ENCODE results near the gene SYVN1.

Gene SYVN1

DNA sequence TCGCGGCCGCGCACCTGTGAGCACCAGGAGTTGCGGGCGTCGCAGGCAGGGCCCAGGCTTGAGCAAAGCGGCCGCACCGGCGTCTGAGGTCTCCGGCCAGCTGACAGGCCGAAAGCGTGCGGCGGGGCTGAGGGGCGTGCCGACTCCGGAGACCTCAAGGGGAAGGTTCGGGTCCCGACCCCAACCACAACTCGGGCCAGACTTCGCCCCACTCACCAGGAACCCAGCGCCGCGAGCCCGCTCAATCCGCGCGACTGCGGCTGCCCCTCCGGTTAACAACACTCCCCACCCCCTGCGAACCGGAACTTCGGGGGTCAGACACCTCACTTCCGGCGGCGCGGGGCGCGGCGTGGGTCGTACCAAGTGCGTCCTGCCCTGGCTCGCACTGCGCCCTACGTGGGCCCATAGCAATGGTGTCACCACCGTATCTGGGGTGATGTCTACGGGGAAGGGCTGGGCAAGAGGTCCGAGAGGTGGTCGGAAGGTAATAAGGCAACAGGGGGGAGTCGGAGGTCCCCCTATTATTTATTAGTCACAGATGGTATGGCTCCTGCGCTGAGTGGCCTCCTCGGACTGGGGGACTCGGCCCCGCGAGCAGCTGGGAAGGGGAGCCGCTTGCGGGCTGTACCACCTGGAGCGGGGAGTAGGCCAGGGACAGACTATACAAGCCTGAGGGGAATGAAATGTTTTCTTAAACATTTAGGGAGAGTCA is at the start of gene SYVN1:
Gene SYVN1 (minus strand): TSS at position 280 of the 712 bp plus-strand sequence. CDS start 918 bp downstream, outside the sequence.
- DNase-seq: peak; percentile 93

- no peak for DNase-seq
These were observed 49.0 kb upstream of the SYVN1 start for GRCh38 chr11:65183201-65183891.

DNA sequence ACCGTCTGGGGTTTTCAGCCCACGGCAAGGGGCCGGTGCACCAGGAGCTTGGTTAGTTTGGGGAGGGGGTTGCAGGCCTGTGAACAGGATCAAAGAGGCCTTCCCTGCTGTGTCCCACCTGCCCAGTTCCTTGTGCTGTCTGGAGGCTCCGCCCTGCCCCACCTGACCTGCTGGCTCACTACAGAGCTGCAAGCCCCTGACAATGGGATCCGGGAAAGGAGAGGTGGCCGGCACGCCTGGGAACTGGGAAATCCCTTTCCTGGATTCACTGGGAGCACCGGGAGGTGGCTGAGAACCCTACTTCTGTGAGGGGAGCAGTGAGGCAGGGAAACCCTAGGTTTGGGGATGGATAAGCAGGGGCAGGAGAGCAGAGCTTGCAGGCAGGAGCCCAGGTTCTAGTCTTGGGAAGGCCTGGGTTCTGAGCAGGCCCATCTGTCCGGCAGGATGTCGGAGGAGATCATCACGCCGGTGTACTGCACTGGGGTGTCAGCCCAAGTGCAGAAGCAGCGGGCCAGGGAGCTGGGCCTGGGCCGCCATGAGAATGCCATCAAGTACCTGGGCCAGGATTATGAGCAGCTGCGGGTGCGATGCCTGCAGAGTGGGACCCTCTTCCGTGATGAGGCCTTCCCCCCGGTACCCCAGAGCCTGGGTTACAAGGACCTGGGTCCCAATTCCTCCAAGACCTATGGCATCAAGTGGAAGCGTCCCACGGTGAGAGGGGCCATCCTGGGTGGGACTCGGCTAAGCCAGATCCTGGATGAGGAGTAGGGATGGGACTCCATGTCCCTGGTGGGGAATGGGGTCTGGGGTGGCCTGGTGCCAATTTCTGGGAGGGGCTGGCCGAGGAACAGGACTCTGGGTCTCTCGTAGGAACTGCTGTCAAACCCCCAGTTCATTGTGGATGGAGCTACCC is 48.2 kb upstream of the SYVN1 start:
- peak; percentile 82 for DNase-seq

DNA sequence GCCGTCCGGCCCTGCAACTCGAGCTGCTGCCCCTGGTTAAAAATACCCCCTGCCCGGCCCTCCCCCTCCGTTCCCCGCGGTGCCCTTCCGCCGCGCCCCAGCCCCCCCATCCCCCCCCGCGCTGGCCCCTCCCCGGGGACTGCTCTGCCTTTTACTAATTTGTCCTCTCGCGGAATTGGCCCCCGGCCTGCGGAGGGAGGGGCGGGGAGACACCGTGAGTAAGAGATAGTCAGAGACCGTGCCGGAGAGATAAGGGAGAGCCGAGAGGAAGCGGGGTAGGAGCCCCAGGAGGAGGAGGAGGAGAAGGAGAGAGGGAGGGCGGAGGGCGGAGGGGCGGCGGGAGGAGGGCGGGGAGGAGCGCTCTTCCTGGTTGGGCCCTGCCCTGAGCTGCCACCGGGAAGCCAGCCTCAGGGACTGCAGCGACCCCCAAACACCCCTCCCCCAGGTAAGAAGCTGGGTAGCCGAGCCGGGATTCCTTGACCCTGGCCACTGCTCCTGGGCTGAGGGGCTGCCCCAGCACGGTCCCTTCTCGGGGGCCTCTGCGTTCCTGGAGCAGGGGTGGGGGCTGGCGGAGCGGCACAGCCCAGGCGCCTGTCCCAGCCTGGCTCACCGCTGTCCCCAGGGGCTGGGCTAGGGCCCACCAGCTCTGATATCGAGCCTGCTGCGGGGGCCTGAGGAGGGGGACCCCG is 47.4 kb upstream of the SYVN1 start, which contains the start of gene CAPN1:
Gene CAPN1 (plus strand): TSS at position 360 of the 689 bp plus-strand sequence. CDS start 774 bp downstream, outside the sequence.
- DNase-seq: peak; percentile 96

DNA sequence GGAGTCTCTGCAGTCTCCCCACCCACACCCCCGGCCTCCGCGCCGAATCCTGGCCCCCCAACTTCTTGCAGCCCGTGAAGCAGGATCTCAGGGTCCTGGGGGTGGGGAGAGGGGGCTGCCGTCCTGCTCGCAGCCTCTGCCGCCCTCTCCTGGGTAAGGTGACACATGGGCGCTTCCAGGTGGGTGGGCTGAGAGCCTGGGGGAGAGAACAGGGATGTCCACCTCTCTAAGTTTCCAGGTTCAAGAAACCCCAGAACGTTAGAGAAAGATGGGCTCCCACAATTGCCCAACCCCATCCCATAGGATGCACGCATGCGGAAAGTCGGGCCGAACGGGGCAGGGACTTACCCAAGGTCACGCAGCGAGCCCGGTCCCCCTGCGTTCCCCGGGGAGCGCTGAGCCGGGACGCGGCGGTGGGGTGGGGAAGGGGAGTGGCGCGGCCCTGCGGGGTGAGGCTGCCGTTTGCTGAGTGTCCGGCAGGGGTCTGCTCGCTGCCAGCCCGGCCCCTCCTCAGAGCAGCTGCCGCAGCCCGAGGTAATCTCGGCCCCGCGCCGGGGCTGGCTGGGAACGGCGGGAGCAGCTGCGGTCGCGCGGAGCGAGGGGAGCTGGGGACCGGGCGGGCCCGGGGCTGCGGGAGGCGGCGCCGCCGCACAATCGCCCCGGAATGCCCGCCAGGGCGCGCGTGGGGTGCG is 46.7 kb upstream of the SYVN1 start:
- DNase-seq: peak; percentile 92

- DNase-seq: peak; percentile 91
These were observed 40.3 kb upstream of the SYVN1 start for GRCh38 chr11:65174571-65175010.

- no peak for DNase-seq
These were observed 38.3 kb upstream of the SYVN1 start for GRCh38 chr11:65172600-65172999.

- DNase-seq: peak; percentile 76
These were observed 35.8 kb upstream of the SYVN1 start, which contains the start of gene SPDYC for GRCh38 chr11:65170058-65170534. SPDYC (plus strand) TSS chr11:65170233; CDS start chr11:65171358, 1,125 bp downstream.

DNA sequence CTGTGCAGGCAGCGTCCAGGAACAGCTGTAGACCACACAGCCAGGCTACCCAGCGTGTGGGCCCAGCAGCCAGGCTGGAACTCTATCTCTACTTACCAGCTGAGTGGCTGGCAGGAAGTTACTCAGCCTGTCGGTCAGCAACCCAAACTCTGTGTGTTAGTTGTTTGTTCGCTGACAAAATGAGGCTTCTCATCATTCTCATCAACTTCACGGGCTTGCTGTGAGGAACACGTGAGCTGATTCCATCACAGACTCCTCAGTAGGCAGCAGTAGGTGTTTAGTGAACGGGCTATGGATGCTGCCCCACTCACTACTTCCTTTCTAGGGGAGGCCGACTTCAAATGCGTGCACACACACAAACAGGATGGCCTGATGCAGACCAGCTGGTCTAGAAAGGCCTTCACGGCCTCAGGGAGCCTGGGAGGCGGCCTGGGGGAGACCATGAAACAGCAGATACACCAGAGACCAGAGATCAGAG is 34.9 kb upstream of the SYVN1 start:
- DNase-seq: peak; percentile 61

GRCh38 chr11:65167656-65168055 is 33.3 kb upstream of the SYVN1 start:
- no peak for DNase-seq

DNA sequence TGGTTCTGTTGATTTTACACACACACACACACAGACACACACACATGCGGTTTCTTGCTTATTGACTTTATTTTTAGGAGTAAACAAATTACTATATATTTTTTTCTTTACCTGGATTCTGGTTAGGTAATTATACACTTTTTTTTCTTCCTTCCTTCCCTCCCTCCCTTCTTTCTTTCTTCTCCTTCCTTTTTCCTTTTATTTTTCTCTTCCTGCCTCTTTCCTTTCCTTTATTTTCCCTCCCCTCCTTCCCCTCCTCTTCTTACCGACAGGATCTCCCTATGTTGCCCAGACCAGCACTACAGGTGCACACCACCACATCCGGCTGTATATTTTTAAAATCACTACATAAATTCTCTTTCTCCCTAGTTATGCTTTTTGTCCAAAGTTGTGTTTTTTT is 32.6 kb upstream of the SYVN1 start:
- DNase-seq: no peak

- DNase-seq: no peak
These were observed 31.3 kb upstream of the SYVN1 start for GRCh38 chr11:65165410-65166317.

- no peak for DNase-seq
These were observed 29.4 kb upstream of the SYVN1 start for GRCh38 chr11:65163684-65164083.

- no peak for DNase-seq
These were observed 26.3 kb upstream of the SYVN1 start for GRCh38 chr11:65160643-65161042.

DNA sequence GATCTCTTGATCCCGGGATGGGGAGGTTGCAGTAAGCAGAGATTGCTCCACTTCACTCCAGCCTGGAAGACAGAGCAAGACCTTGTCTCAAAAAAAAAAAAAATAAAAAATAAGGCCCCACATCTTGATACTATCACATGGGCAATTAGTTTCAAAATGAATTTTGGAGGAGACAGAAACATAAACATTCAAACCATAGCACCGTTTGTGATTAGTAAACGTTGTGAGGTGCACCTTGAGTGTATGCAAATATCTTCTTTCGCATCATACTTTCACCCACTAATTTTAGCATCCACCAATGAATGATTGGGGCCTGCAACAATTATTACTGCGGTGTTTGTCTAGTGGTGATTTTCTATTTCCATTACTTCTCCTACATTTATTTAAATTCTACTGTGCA is 24.7 kb upstream of the SYVN1 start:
- DNase-seq: no peak

GRCh38 chr11:65157336-65157735 is 23.0 kb upstream of the SYVN1 start:
- DNase-seq: no peak

- no peak for DNase-seq
These were observed 22.6 kb upstream of the SYVN1 start for GRCh38 chr11:65156926-65157325.

- DNase-seq: no peak
These were observed 21.9 kb upstream of the SYVN1 start for GRCh38 chr11:65156256-65156655.

DNA sequence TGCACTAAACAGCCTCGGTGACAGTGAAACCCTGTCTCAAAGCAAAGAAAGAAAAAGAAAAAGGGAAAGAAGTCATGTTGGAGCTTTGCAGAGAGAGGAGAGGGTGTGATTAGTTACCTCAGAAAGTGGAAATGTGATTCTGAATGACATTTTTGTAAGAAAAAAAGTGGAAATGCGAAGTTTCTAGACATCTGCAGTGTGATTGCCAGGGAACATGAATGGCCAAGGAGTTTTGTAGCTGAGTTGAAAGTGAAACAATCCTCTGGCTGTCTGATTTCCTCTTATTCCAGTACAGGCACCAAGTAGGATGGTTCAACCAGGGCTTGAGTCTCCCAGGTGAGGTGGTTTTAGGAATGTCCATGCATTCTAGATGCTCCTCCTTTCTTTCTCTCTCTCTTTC is 17.8 kb upstream of the SYVN1 start:
- no peak for DNase-seq

- no peak for DNase-seq
These were observed 17.1 kb upstream of the SYVN1 start for GRCh38 chr11:65151331-65151899.
